Tibial artery (tissue), 4 donors: ENCODE results near the gene TTLL11.
A peak's percentile ranks its signal among the peaks of the same experiment; 100 is the strongest.

Experiments used
- DNase-seq, 2 donors: peaks; one replicate each; pipeline ENCODE4 v3.0.0-alpha.2; 2019
- H3K27ac ChIP-seq, 2 donors: fragments of 200-600 bp; sonication (generic) in 1 of 2; 1 replicate in 1 of 2; 2 replicates in 1 of 2; pipeline ENCODE4 v1.5.1; 2018 to 2019; ENCODE audit warnings: mild to moderate bottlenecking in 1 of 2
- H3K27me3 ChIP-seq, 2 donors: fragments of 200-600 bp; sonication (generic) in 1 of 2; one replicate each; pipeline versions ENCODE4 v1.5.1 to v1.6.0; 2016 to 2019
- H3K36me3 ChIP-seq, 3 donors: fragments of 200-600 bp; sonication (generic) in 2 of 3; one replicate each; pipeline ENCODE4 v1.5.1; 2016 to 2019; ENCODE audit warnings: mild to moderate bottlenecking in 2 of 3
- H3K4me1 ChIP-seq, 4 donors: fragments of 200-600 bp; sonication (generic) in 2 of 4; 1 replicate in 3 of 4; 2 replicates in 1 of 4; pipeline ENCODE4 v1.5.1; 2016 to 2019
- H3K4me3 ChIP-seq, 2 donors: fragments of 200-600 bp; sonication (generic) in 1 of 2; 1 replicate in 1 of 2; 2 replicates in 1 of 2; pipeline ENCODE4 v1.5.1; 2018 to 2019; ENCODE audit warnings: mild to moderate bottlenecking in 2 of 2
- H3K9me3 ChIP-seq, 3 donors: fragments of 200-600 bp; sonication (generic) in 1 of 3; one replicate each; pipeline ENCODE4 v1.5.1; 2016 to 2019
- CTCF ChIP-seq, 2 experiments: fragments of 200-600 bp in 1 of 2; fragments of 450-650 bp in 1 of 2; IDR thresholded peaks; one replicate each; pipeline ENCODE4 v1.5.1; 2017 to 2019; ENCODE audit warnings: antibody characterized with exemption in 2 of 2, mild to moderate bottlenecking in 1 of 2, moderate library complexity in 1 of 2
- intact Hi-C: fragments of 100-400 bp; cut with DNase I; formaldehyde crosslinking; loops from one replicate; pipeline ENCODE4 v1.15.0; 2023; ENCODE audit warnings: low total_unique reads

Gene TTLL11

GRCh38 chr9:122039234-122039633 is 53.9 kb downstream of the TTLL11 start:
- no peaks in the 10 kb centered on the region for H3K27me3 ChIP-seq
- intact Hi-C loops, result no loop called here
- H3K4me1 ChIP-seq, result peaks cover 0 to 34% (median 4%) of the 10 kb centered on the region in 4 donors
- no peak for TF ChIP-seq CTCF (IDR thresholded peaks at IDR 0.05)
- H3K27ac ChIP-seq, result no peak overlapping the region
- no peak overlapping the region for H3K4me3 ChIP-seq
- no peak for DNase-seq
- no peaks in the 10 kb centered on the region for H3K9me3 ChIP-seq
- H3K36me3 ChIP-seq, result peaks cover 6 to 15% (median 13%) of the 10 kb centered on the region in 3 donors

- Histone ChIP-seq H3K4me1 (peaks cover 0 to 52% (median 18%) of the 10 kb centered on the region in 4 donors), H3K27ac (no peak overlapping the region), H3K4me3 (no peak overlapping the region), H3K27me3 (no peaks in the 10 kb centered on the region), H3K9me3 (no peaks in the 10 kb centered on the region), H3K36me3 (peaks cover 6 to 15% (median 13%) of the 10 kb centered on the region in 3 donors)
- TF ChIP-seq CTCF (IDR thresholded peaks at IDR 0.05), result no peak
- DNase-seq, result no peak
- intact Hi-C loops, result no loop called here
Measured at GRCh38 chr9:122036988-122037387, 56.1 kb downstream of the TTLL11 start.

- DNase-seq, result no peak
- TF ChIP-seq CTCF (IDR thresholded peaks at IDR 0.05), result no peak
- H3K9me3 ChIP-seq, result no peaks in the 10 kb centered on the region
- intact Hi-C loops, result no loop called here
- no peak overlapping the region for H3K27ac ChIP-seq
- peaks cover 0 to 48% (median 18%) of the 10 kb centered on the region in 4 donors for H3K4me1 ChIP-seq
- H3K36me3 ChIP-seq, result peaks cover 6 to 15% (median 13%) of the 10 kb centered on the region in 3 donors
- no peak overlapping the region for H3K4me3 ChIP-seq
- no peaks in the 10 kb centered on the region for H3K27me3 ChIP-seq
Measured at GRCh38 chr9:122036408-122036807, 56.7 kb downstream of the TTLL11 start.

GRCh38 chr9:122033775-122034373 is 59.2 kb downstream of the TTLL11 start:
- Histone ChIP-seq H3K27ac (peak overlapping the region; percentile 3 to 35), H3K4me3 (no peak overlapping the region), H3K9me3 (no peaks in the 10 kb centered on the region), H3K36me3 (peaks cover 6 to 20% (median 20%) of the 10 kb centered on the region in 3 donors), H3K27me3 (no peaks in the 10 kb centered on the region), H3K4me1 (peaks cover 0 to 36% (median 15%) of the 10 kb centered on the region in 4 donors)
- TF ChIP-seq CTCF (IDR thresholded peaks at IDR 0.05), result no peak
- DNase-seq, result no peak
- intact Hi-C loops, result no loop called here

- Histone ChIP-seq H3K27ac (peak overlapping the region in 1 of 2 donors; percentile 1), H3K4me1 (peaks cover 0 to 33% (median 15%) of the 10 kb centered on the region in 4 donors), H3K36me3 (peaks cover under 1 to 11% (median 8%) of the 10 kb centered on the region in 3 donors), H3K9me3 (no peaks in the 10 kb centered on the region), H3K27me3 (no peaks in the 10 kb centered on the region), H3K4me3 (no peak overlapping the region)
- DNase-seq, result no peak
- TF ChIP-seq CTCF (IDR thresholded peaks at IDR 0.05), result no peak
- intact Hi-C loops, result no loop called here
Measured at GRCh38 chr9:122032346-122032745, 60.8 kb downstream of the TTLL11 start.
